GM19043 (cell line): Measurements from ENCODE around the gene AQP12B.
"Not testable (repeated sequence)": the region's sequence is repeated elsewhere in the genome, so short reads cannot be mapped to it uniquely, and the experiment has no call there.

ENCODE experiments used
- ATAC-seq: cut with Tn5 transposase; IDR thresholded peaks from one replicate; pipeline ENCODE4 v1.9.1; 2021; ENCODE audit warnings: low read depth; ENCODE audit not compliant: unreplicated experiment

AQP12B gene

GRCh38 chr2:240701736-240702639 is 19.3 kb upstream of the AQP12B start:
- ATAC-seq, result no peak

- no peak for ATAC-seq
Measured at GRCh38 chr2:240701091-240701735, 18.5 kb upstream of the AQP12B start.

GRCh38 chr2:240700616-240701015 is 17.9 kb upstream of the AQP12B start:
- not testable (repeated sequence) for ATAC-seq

GRCh38 chr2:240699835-240700234 is 17.1 kb upstream of the AQP12B start:
- not testable (repeated sequence) for ATAC-seq

GRCh38 chr2:240698852-240699561 is 16.3 kb upstream of the AQP12B start:
- ATAC-seq, result not testable (repeated sequence)

GRCh38 chr2:240696469-240696868 is 13.8 kb upstream of the AQP12B start:
- not testable (repeated sequence) for ATAC-seq

GRCh38 chr2:240695593-240695992 is 12.9 kb upstream of the AQP12B start:
- ATAC-seq, result not testable (repeated sequence)

GRCh38 chr2:240694304-240694703 is 11.6 kb upstream of the AQP12B start:
- not testable (repeated sequence) for ATAC-seq

- ATAC-seq, result not testable (repeated sequence)
Measured at GRCh38 chr2:240692583-240693561, 10.2 kb upstream of the AQP12B start.

- ATAC-seq, result not testable (repeated sequence)
Measured at GRCh38 chr2:240691631-240692420, 9.1 kb upstream of the AQP12B start, which contains the start of gene AQP12A. Gene AQP12A (plus strand): TSS chr2:240691866. CDS start chr2:240691914, 48 bp downstream.

- ATAC-seq, result not testable (repeated sequence)
Measured at GRCh38 chr2:240691075-240691427, 8.4 kb upstream of the AQP12B start.

- not testable (repeated sequence) for ATAC-seq
Measured at GRCh38 chr2:240690421-240691074, 7.9 kb upstream of the AQP12B start.

- ATAC-seq, result no peak
Measured at GRCh38 chr2:240689975-240690374, 7.3 kb upstream of the AQP12B start.

- ATAC-seq, result no peak
Measured at GRCh38 chr2:240688553-240688919, 5.9 kb upstream of the AQP12B start.

- no peak for ATAC-seq
Measured at GRCh38 chr2:240687741-240688552, 5.3 kb upstream of the AQP12B start.

- ATAC-seq, result no peak
Measured at GRCh38 chr2:240687045-240687740, 4.5 kb upstream of the AQP12B start.

- ATAC-seq, result no peak
Measured at GRCh38 chr2:240686460-240686859, 3.8 kb upstream of the AQP12B start.
